Liver (tissue), 3 donors: ENCODE results near the gene ZBTB4.

ENCODE experiments used
- EGR1 ChIP-seq, 2 donors: IDR thresholded peaks; 2 replicates each; pipeline ENCODE4 v1.6.1; 2016 to 2018; ENCODE audit warnings: antibody characterized with exemption in 2 of 2, low read depth in 2 of 2
- GABPA ChIP-seq, 2 donors: IDR thresholded peaks in 1 of 2; conservative IDR thresholded peaks in 1 of 2; 2 replicates each; pipeline ENCODE4 v1.6.1; 2016; ENCODE audit warnings: antibody characterized with exemption in 2 of 2, mild to moderate bottlenecking in 1 of 2, moderate library complexity in 1 of 2
- HNF4A ChIP-seq, 2 donors: conservative IDR thresholded peaks; 2 replicates each; pipeline ENCODE4 v1.6.1; 2016; ENCODE audit warnings: antibody characterized with exemption in 2 of 2, mild to moderate bottlenecking in 2 of 2
- JUND ChIP-seq, 2 donors: IDR thresholded peaks; 2 replicates each; pipeline ENCODE4 v1.6.1; 2016; ENCODE audit warnings: antibody characterized with exemption in 2 of 2
- MAX ChIP-seq: IDR thresholded peaks from 2 replicates; pipeline ENCODE4 v1.6.1; 2016; ENCODE audit warnings: antibody characterized with exemption
- RAD21 ChIP-seq, 2 donors: IDR thresholded peaks; 2 replicates each; pipeline ENCODE4 v1.6.1; 2016; ENCODE audit warnings: antibody characterized with exemption in 2 of 2, mild to moderate bottlenecking in 2 of 2
- REST ChIP-seq: IDR thresholded peaks from 2 replicates; pipeline ENCODE4 v1.6.1; 2016; ENCODE audit warnings: antibody characterized with exemption, mild to moderate bottlenecking
- RXRA ChIP-seq, 2 donors: IDR thresholded peaks; 2 replicates each; pipeline ENCODE4 v1.6.1; 2017 to 2018; ENCODE audit warnings: antibody characterized with exemption in 2 of 2, mild to moderate bottlenecking in 1 of 2
- TAF1 ChIP-seq: conservative IDR thresholded peaks from 2 replicates; pipeline ENCODE4 v1.6.1; 2016; ENCODE audit warnings: antibody characterized with exemption, mild to moderate bottlenecking
- YY1 ChIP-seq: IDR thresholded peaks from 2 replicates; pipeline ENCODE4 v1.6.1; 2016; ENCODE audit warnings: antibody characterized with exemption, mild to moderate bottlenecking
- TF ChIP-seq, protein P1 (sequence below): fragments of 150-350 bp; IDR thresholded peaks from 2 replicates; pipeline ENCODE4 v1.5.1; 2017; ENCODE audit warnings: improper control_type of control experiment, low read depth, low read length; ENCODE audit not compliant: missing input control
- TF ChIP-seq, protein P2 (sequence below): IDR thresholded peaks from 2 replicates; pipeline ENCODE4 v1.6.1; 2016; ENCODE audit warnings: antibody characterized with exemption
- TF ChIP-seq, protein P3 (sequence below): IDR thresholded peaks from 2 replicates; pipeline ENCODE4 v1.6.1; 2016; ENCODE audit warnings: antibody characterized with exemption
- donor health status: healthy.
- donor health status: healthy.

GRCh38 chr17:7411427-7411750 lies 68.0 kb downstream of the ZBTB4 start:
- TF ChIP-seq, protein P1, sequence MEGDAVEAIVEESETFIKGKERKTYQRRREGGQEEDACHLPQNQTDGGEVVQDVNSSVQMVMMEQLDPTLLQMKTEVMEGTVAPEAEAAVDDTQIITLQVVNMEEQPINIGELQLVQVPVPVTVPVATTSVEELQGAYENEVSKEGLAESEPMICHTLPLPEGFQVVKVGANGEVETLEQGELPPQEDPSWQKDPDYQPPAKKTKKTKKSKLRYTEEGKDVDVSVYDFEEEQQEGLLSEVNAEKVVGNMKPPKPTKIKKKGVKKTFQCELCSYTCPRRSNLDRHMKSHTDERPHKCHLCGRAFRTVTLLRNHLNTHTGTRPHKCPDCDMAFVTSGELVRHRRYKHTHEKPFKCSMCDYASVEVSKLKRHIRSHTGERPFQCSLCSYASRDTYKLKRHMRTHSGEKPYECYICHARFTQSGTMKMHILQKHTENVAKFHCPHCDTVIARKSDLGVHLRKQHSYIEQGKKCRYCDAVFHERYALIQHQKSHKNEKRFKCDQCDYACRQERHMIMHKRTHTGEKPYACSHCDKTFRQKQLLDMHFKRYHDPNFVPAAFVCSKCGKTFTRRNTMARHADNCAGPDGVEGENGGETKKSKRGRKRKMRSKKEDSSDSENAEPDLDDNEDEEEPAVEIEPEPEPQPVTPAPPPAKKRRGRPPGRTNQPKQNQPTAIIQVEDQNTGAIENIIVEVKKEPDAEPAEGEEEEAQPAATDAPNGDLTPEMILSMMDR: no peak
- TF ChIP-seq JUND (IDR thresholded peaks at IDR 0.05) (no peak), REST (no peak), MAX (no peak), GABPA (IDR thresholded peaks at IDR 0.05 in 1 of 2, conservative IDR thresholded peaks at IDR 0.05 in 1 of 2) (no peak), RAD21 (IDR thresholded peaks at IDR 0.05) (no peak), RXRA (IDR thresholded peaks at IDR 0.05) (no peak), HNF4A (conservative IDR thresholded peaks at IDR 0.05) (no peak), TAF1 (no peak), YY1 (no peak), EGR1 (IDR thresholded peaks at IDR 0.05; ENCODE audit: low read depth in 2 of 2) (no peak)
- TF ChIP-seq, protein P2, sequence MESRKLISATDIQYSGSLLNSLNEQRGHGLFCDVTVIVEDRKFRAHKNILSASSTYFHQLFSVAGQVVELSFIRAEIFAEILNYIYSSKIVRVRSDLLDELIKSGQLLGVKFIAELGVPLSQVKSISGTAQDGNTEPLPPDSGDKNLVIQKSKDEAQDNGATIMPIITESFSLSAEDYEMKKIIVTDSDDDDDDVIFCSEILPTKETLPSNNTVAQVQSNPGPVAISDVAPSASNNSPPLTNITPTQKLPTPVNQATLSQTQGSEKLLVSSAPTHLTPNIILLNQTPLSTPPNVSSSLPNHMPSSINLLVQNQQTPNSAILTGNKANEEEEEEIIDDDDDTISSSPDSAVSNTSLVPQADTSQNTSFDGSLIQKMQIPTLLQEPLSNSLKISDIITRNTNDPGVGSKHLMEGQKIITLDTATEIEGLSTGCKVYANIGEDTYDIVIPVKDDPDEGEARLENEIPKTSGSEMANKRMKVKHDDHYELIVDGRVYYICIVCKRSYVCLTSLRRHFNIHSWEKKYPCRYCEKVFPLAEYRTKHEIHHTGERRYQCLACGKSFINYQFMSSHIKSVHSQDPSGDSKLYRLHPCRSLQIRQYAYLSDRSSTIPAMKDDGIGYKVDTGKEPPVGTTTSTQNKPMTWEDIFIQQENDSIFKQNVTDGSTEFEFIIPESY: no peak
- TF ChIP-seq, protein P3, sequence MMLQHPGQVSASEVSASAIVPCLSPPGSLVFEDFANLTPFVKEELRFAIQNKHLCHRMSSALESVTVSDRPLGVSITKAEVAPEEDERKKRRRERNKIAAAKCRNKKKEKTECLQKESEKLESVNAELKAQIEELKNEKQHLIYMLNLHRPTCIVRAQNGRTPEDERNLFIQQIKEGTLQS: no peak
